ENCODE results near the gene SSBP3. TPM values are rescaled to one million over a fixed set of nuclear protein-coding genes. Genes with fewer than 3 reads are reported as not detected.

The SSBP3 gene
- total and polyA plus RNA-seq, 9 of the 15 experiments (the other 6 are each of a cell fraction or from before 2014, with no cell fraction given), result 8.7 to 108 (median 33.8) TPM

DNA sequence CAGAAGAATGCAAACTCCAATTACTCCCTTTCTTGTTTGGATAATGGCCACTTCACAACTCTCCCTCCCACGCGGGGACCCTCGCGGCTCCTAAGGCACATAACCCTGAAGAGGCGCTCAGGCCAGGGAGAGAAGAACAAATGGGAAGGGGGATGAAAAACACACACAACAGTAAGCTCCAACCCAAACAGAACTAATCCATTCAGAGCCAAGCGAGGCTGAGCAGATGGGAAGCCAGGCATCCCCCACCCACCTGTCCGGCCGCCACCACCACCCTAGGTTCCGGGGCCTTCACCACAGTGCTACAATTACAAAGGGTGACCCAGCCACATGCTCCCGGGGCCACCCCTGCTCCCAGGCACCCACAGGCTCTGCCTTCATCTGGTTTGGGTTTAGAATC is 104.7 kb downstream of the SSBP3 start:
- Histone ChIP-seq H3K27ac (ENCODE audit: extremely low read depth, low read depth, low read length) (no peak overlapping the region), H3K27me3 (ENCODE audit: control insufficient read depth in 2 of 2, insufficient read depth in 2 of 2, low read length in 2 of 2) (no peaks in the 10 kb centered on the region), H4K20me1 (replicated peaks; ENCODE audit: control insufficient read depth, insufficient read depth, low read length) (peaks cover 84% of the 10 kb centered on the region), H3K9me3 (replicated peaks; ENCODE audit: control insufficient read depth, insufficient read depth, low read depth, low read length) (no peaks in the 10 kb centered on the region), H3K4me2 (ENCODE audit: insufficient read depth, low read length) (no peak overlapping the region), H3K9ac (ENCODE audit: insufficient read depth in 1 of 2, low read depth in 2 of 2, low read length in 2 of 2) (no peak overlapping the region), H3K4me3 (no peak overlapping the region), H3K4me1 (replicated peaks in 1 of 2; ENCODE audit: control insufficient read depth in 2 of 2, insufficient read depth in 2 of 2, low read length in 2 of 2) (peaks cover 21 to 32% of the 10 kb centered on the region in 2 experiments), H2AFZ (ENCODE audit: low read depth, low read length) (no peak overlapping the region), H3K36me3 (ENCODE audit: control insufficient read depth, insufficient read depth, low read length) (no peaks in the 10 kb centered on the region), H3K9me1 (ENCODE audit: control insufficient read depth, insufficient read depth, low read length) (peaks cover 3% of the 10 kb centered on the region), H3K79me2 (ENCODE audit: control insufficient read depth, insufficient read depth, low read length) (peaks cover 86% of the 10 kb centered on the region)
- ATAC-seq, result no peak
- intact Hi-C loops (cut with micrococcal nuclease), result no loop called here
- DNase-seq (ENCODE audit: extremely low read depth in 1 of 4, low spot score in 3 of 4), result no peak
- in situ Hi-C loops (cut with MboI), result loop anchor here (25.0 kb wide), 1 partner anchor 186 kb away; no protein-coding TSS in a partner anchor
- no peak for FAIRE-seq
- WGBS (ENCODE audit: insufficient coverage, low coverage, missing lambda C conversion rate), result 81% methylated on average over 10 of the region's 10 CpGs
- TF ChIP-seq MECOM (CRISPR knock-in tag; IDR thresholded peaks at IDR 0.05) (no peak), ARID2 (IDR thresholded peaks at IDR 0.05) (no peak), NFATC3 (IDR thresholded peaks at IDR 0.05) (no peak), DDX20 (tag; IDR thresholded peaks at IDR 0.05; ENCODE audit: low read depth) (no peak), NR2F6 (CRISPR knock-in tag; IDR thresholded peaks at IDR 0.05) (no peak)
- TF ChIP-seq, protein P1, sequence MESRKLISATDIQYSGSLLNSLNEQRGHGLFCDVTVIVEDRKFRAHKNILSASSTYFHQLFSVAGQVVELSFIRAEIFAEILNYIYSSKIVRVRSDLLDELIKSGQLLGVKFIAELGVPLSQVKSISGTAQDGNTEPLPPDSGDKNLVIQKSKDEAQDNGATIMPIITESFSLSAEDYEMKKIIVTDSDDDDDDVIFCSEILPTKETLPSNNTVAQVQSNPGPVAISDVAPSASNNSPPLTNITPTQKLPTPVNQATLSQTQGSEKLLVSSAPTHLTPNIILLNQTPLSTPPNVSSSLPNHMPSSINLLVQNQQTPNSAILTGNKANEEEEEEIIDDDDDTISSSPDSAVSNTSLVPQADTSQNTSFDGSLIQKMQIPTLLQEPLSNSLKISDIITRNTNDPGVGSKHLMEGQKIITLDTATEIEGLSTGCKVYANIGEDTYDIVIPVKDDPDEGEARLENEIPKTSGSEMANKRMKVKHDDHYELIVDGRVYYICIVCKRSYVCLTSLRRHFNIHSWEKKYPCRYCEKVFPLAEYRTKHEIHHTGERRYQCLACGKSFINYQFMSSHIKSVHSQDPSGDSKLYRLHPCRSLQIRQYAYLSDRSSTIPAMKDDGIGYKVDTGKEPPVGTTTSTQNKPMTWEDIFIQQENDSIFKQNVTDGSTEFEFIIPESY (CRISPR knock-in tag; IDR thresholded peaks at IDR 0.05), result peak; percentile 52; the same call in 1 of the 2 replicates
- TF ChIP-seq, protein P2, sequence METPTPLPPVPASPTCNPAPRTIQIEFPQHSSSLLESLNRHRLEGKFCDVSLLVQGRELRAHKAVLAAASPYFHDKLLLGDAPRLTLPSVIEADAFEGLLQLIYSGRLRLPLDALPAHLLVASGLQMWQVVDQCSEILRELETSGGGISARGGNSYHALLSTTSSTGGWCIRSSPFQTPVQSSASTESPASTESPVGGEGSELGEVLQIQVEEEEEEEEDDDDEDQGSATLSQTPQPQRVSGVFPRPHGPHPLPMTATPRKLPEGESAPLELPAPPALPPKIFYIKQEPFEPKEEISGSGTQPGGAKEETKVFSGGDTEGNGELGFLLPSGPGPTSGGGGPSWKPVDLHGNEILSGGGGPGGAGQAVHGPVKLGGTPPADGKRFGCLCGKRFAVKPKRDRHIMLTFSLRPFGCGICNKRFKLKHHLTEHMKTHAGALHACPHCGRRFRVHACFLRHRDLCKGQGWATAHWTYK (CRISPR knock-in tag; IDR thresholded peaks at IDR 0.05), result no peak
- CTCF ChIA-PET (ENCODE audit: low intra/inter-chr PET ratio), result no interaction called here
- POLR2A ChIA-PET, result no interaction called here
- no TSS peak for BruUV-seq (replicated peaks)
